Stimulated activated naive CD4-positive, alpha-beta T cell (primary cell): ENCODE results near the gene TPRG1L.
"Not testable (repeated sequence)": the region's sequence is repeated elsewhere in the genome, so short reads cannot be mapped to it uniquely, and the experiment has no call there.

Experiments used
- DNase-seq, 6 experiments: peaks; one replicate each; lab custom pipeline; 2025; lab: John Stamatoyannopoulos, UW

The TPRG1L gene

DNA sequence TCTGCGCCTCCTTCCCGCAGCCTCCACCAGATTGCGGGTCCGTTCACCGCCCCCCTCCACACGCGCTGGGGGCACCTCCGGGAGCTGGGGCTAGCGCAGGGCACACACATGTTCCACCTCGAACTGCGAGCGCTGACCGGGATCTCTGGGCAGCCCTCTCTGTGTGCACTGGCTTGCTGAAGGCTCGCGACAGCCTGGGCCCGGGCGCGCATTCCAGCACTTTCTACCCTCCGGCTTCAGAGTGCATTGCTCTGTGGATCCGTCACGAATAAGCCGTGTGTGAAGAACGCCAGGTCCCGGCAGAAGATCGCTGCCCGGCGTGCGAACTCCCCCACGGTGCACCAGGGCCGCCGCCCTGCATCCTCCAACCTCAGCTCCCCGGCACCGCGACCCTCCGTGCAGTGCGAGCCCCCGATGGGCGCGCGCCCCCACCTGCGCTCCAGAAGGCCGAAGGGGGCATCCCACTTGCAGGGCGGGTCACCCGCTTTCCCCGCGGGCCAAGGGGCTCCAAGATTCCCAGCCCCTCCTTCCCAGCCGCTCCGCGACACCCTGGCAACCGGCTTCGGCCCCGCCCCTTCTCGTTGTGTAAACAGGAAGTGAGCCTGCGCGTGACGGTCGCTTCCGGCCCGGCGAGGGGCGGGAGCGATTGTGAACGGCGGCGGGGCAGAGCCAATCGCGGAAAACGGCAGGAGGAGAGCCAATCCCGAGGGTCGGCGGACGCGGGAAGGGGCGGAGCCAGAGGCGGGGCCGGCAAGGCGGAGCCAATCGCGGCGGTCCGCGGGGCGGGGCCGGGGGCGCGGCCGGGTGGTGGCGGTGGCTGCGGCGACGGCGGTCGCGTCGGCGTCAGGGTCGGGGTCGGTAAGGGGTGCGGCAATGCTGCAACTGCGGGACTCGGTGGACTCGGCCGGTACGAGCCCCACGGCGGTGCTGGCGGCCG, at the start of gene TPRG1L:
TPRG1L (plus strand) TSS at position 816 of the 937 bp plus-strand sequence; CDS start at position 874, 58 bp downstream.
- DNase-seq, result peak; percentile 97 to 99 (median 97)

- not testable (repeated sequence) for DNase-seq
Measured at GRCh38 chr1:3575515-3575914, 49.3 kb upstream of the TPRG1L start.

DNA sequence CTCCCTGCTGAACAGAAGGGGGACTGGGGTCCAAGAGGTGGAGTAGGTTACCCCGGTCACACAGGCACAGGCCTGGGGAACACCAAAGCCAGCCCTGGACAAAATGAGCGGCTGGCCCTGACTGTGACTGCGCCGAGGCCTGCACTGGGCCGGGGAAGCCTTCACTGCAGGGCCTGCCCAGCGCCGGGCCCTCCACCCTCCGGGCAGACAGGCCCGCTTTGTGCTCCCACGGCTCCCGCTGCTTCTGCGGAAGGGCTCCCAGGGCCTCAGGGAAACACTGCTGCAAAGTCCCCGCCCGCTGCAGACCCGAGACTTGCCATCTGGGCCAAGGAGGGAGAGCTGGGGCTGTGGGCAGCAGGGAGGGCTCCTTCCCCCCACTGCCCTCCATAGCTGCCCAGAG, 48.8 kb upstream of the TPRG1L start:
- no peak for DNase-seq

DNA sequence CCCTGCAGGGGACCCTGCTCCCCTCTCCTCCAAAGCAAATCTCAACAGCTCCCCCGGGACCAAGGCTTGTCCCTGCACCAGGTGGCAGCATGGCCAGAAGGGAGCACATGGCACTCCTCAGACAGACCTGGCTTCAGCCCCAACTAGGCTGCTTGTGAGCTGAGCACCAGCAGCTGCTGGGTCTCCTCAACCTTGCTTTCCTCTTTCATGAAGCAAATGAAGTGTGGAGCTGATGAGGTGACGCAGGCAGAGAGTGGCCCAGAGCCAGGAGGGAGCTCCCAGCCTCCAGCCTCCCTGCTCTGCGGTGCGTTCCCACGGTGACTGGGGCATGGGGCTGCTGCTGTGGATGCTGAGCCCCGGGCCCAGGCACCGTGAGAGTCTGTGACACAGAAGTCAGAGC, 47.5 kb upstream of the TPRG1L start:
- DNase-seq, result no peak

GRCh38 chr1:3577711-3578432, 46.9 kb upstream of the TPRG1L start:
- no peak for DNase-seq

DNA sequence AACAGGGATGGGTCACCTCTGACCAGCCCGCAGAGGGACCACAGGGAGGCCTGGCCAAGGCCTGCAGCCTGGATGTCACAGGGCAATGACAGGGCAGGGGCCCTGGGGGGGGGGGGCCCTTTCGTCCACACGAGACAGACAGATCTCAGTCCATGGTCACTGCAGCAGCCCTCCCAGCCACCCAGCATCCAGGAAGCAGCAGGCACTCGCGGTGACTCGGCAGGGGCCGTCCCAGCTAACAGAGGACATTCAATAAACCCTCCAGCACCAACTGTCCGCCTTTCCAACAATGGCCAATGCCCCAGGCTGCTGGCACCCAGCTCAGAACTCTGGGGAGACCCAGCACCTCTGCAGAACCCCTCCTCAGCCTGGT, 46.4 kb upstream of the TPRG1L start:
- DNase-seq, result no peak

GRCh38 chr1:3578906-3579305, 45.9 kb upstream of the TPRG1L start:
- no peak for DNase-seq

DNA sequence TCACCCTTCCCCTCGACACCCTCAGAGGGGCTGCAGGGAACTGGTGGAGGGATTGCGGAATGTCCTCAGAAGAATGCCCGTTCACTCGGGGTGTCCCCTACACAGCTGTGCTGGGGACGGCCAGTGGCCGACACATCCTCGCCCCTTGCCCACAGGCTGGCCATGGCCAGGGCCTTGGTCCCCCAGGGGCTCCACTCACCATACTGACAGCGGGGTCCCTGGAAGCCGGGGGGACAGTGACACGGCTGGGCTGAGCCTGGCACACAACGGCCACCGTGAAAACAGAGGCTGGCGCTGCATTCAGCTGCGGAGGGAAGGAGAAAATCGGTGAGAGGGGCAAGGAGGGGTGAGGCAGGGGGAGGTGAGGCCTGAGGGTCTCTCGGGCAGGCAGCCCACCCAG, 45.2 kb upstream of the TPRG1L start:
- DNase-seq, result no peak

- DNase-seq, result no peak
Measured at GRCh38 chr1:3580231-3580630, 44.6 kb upstream of the TPRG1L start.

DNA sequence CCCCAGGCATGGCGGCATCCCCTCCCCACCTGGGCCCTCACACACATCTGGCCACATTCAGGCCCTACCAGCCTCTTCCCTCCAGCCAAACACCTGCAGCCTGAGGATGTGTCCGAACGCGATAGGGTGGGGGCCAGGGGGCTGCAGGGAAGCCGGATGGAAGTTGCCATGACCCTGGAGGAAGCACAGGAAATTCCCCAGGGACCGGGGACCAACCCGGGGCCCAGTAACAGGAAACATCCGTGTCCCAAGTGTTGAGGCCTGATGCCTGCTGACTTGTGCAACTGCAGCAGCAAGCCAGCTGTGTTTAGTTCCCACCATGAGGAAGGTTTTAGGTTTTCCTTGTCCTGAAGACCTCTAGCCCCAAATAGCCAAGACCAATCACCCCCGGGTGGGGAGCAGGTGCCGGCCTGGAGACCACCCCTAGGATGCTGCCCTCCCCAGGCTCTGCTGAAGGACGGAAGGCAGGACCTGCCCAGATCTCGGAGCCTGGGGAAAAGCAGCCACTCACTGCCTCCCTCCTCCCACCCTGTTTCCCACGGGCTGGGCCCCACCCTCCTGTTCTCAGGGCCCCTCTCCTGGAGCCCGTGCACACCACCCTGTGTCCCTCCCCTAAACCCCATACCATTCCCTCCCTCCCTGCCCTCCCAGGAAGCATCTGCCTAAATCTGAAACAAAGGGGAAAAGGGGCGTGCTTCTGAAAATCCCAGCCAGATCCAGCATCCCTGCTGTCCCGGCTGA, 43.3 kb upstream of the TPRG1L start:
- no peak for DNase-seq

DNA sequence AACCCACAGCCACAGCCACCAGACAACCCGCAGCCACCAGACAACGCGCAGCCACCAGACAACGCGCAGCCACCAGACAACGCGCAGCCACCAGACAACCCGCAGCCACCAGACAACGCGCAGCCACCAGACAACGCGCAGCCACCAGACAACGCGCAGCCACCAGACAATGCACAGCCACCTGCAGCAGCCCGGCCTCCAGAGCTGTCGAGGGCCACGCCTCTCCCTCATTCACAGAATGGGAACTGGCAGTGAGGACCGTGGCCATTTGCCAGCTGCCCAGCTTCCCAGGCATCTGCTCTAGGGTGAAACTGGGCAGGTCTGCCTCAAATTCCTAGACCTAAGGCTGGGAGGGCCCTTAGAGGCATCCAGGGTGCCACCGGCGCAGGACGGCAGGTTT, 41.1 kb upstream of the TPRG1L start:
- not testable (repeated sequence) for DNase-seq

GRCh38 chr1:3584915-3585314, 39.9 kb upstream of the TPRG1L start:
- DNase-seq, result no peak

DNA sequence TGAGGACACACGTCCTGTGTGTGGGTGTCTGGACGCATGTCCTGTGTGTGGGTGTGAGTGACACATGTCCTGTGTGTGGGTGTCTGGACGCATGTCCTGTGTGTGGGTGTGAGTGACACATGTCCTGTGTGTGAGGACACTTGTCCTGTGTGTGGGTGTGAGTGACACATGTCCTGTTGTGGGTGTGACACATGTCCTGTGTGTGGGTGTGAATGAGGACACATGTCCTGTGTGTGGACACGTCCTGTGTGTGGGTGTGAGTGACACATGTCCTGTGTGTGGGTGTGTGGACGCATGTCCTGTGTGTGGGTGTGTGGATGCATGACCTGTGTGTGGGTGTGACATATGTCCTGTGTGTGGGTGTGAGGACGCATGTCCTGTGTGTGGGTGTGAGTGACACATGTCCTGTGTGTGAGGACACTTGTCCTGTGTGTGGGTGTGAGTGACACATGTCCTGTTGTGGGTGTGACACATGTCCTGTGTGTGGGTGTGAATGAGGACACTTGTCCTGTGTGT, 39.4 kb upstream of the TPRG1L start:
- not testable (repeated sequence) for DNase-seq

DNA sequence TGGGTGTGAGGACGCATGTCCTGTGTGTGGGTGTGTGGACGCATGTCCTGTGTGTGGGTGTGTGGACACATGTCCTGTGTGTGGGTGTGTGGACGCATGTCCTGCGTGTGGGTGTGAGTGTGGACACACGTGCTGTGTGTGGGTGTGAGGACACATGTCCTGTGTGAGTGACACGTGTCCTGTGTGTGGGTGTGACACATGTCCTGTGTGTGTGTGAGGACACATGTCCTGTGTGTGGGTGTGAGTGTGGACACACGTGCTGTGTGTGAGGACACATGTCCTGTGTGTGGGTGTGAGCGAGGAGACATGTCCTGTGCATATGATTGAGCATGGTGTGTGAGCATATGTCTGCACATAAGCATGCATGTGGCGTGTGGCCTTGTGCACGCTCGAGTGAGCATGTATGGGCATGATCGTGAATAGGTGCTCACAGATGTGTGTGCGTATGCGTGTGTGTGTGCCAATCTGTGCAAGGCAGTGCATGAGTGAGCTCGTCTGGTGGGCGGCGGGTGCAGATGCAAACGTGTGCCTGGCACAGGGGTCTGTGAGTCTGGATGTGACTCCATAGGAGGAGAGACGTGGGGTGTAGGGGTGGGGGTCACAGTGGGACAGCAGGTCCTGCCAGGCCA, 38.8 kb upstream of the TPRG1L start:
- DNase-seq, result no peak

- DNase-seq, result no peak
Measured at GRCh38 chr1:3586986-3587759, 37.6 kb upstream of the TPRG1L start.

DNA sequence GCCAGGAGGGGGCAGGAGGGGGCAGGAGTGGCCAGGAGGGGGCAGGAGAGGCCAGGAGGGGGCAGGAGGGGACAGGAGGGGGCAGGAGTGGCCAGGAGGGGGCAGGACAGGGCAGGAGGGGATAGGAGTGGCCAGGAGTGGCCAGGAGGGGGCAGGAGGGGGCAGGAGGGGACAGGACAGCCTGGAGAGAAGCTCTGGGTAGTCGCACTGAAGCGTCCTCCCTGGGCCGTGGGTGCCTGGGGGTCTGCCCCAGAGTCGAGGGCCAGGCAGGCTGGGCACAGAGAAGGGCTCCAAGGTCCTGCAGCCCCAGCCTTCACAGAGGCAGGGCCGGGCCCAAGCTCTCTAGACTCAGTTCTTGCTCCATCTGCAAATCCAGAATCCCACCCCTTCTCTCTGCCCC, 36.4 kb upstream of the TPRG1L start:
- DNase-seq, result no peak

DNA sequence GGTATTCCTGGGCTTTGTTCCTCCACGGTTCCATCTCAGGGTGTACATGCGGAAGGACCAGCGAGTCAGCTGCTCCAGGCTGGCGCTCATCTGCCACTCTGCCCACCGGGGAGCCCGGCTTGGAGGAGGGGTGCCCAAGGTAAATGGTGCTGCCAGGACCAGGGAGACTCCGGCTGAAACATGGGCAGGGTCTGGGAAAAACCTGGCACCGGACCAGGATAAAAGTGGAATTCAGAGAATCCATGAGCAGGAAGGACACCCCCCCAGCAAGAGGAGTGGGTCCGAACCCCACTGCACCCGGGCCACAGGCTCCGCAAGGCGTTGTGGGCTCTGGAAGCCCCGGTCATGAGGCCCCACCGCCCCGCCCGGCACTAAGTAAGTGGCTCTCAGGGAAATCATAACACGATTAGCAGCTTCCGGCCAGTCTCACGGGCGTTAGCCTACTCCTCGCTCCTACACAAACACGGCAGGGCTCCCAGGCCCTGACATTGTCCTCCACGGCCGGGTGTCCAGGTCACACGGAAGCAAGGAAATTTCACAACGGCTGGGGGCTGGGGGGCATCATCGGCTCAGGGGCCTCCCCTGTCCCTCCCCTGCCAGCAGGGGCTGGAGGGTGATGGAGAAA, 34.6 kb upstream of the TPRG1L start:
- no peak for DNase-seq

- no peak for DNase-seq
Measured at GRCh38 chr1:3590951-3591865, 33.6 kb upstream of the TPRG1L start.

GRCh38 chr1:3593334-3593733, 31.5 kb upstream of the TPRG1L start:
- DNase-seq, result no peak
